ENCODE measurements around the gene FBXO11.

FBXO11 gene

GRCh38 chr2:47809903-47810302, 96.4 kb downstream of the FBXO11 start:
- DNase-seq (ENCODE audit: low read depth in 1 of 2, low spot score in 1 of 2): no peak
- no peak for TF ChIP-seq JUND (IDR thresholded peaks at IDR 0.05; ENCODE audit: low read depth)
- in situ Hi-C loops (cut with HindIII; ENCODE audit: low pct_unique_long_range_greater_than_20kb, low sequenced_read_pairs): no loop called here

DNA sequence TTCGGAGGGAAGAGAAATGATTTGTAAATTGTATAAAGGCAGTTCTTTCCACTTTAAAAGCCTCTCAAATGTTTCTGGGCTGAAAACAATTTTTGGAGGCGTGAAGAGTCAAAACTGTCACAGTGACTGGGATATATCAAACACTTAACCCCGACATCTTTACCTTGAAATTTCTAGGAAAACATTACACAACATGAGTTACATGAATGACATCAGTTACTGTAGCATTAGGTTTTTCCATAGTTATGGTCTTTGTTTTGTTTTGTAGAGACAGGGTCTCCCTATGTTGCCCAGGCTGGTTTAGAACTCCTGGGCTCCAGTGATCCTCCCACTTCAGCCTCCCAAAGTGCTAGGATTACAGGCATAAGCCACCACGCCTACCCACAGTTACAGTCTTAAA, 97.7 kb downstream of the FBXO11 start:
- TF ChIP-seq JUND (IDR thresholded peaks at IDR 0.05; ENCODE audit: low read depth): no peak
- no peak for DNase-seq (ENCODE audit: low read depth in 1 of 2, low spot score in 1 of 2)
- in situ Hi-C loops (cut with HindIII; ENCODE audit: low pct_unique_long_range_greater_than_20kb, low sequenced_read_pairs): no loop called here

DNA sequence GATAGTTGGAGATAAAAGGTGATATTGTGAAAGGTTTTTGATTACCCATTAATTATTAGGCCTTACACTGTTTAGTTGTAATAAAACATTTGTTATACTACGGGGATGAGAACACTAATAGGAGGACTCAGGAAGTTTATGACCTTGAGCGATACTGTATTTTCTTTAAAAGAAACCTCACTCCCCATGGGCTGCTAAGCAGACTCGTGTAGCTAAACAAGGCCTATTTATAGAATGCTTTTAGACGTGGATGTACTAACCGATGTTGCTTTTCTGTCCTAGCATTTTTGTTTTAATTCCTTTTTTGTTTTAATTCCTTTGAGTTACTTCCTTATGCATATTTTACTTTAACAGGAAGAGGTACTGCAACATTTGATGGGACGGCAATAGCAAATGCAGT, 100.4 kb downstream of the FBXO11 start:
- TF ChIP-seq JUND (IDR thresholded peaks at IDR 0.05; ENCODE audit: low read depth): no peak
- in situ Hi-C loops (cut with HindIII; ENCODE audit: low pct_unique_long_range_greater_than_20kb, low sequenced_read_pairs): no loop called here
- DNase-seq (ENCODE audit: low read depth in 1 of 2, low spot score in 1 of 2): no peak

- in situ Hi-C loops (cut with HindIII; ENCODE audit: low pct_unique_long_range_greater_than_20kb, low sequenced_read_pairs): no loop called here
- TF ChIP-seq JUND (IDR thresholded peaks at IDR 0.05; ENCODE audit: low read depth): no peak
- DNase-seq (ENCODE audit: low read depth in 1 of 2, low spot score in 1 of 2): no peak
Measured at GRCh38 chr2:47803770-47804169, 102.5 kb downstream of the FBXO11 start.

DNA sequence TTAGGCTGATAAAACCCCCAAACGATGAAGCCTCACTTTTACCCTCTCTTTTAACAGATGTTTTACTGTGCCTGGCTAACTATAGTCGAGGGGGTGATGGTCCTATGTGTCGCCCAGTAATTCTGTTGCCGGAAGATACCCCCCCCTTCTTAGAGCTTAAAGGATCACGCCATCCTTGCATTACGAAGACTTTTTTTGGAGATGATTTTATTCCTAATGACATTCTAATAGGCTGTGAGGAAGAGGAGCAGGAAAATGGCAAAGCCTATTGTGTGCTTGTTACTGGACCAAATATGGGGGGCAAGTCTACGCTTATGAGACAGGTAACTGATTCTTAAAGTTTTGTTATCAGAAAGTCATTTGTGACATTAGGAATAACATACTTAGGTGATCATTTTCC, 102.9 kb downstream of the FBXO11 start:
- in situ Hi-C loops (cut with HindIII; ENCODE audit: low pct_unique_long_range_greater_than_20kb, low sequenced_read_pairs): no loop called here
- no peak for TF ChIP-seq JUND (IDR thresholded peaks at IDR 0.05; ENCODE audit: low read depth)
- DNase-seq (ENCODE audit: low read depth in 1 of 2, low spot score in 1 of 2): no peak

DNA sequence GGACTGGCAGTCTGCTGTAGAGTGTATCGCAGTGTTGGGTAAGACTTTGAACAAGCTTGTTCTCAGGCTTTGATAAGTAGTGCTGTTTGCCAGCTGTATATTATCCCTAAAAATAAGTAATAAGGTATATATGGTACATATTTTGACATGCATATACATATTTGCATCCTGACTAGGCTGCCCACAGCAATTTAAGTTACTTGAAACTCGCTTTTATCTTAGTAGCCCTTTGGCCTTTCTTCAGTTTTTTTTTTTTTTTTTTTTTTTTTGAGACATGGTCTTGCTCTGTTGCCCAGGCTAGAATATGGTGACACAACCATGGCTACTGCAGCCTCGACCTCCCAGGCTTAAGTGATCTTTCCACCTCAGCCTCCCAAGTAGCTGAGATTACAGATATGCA, 105.2 kb downstream of the FBXO11 start:
- DNase-seq (ENCODE audit: low read depth in 1 of 2, low spot score in 1 of 2): no peak
- in situ Hi-C loops (cut with HindIII; ENCODE audit: low pct_unique_long_range_greater_than_20kb, low sequenced_read_pairs): no loop called here
- TF ChIP-seq JUND (IDR thresholded peaks at IDR 0.05; ENCODE audit: low read depth): no peak

- no peak for TF ChIP-seq JUND (IDR thresholded peaks at IDR 0.05; ENCODE audit: low read depth)
- no peak for DNase-seq (ENCODE audit: low read depth in 1 of 2, low spot score in 1 of 2)
- in situ Hi-C loops (cut with HindIII; ENCODE audit: low pct_unique_long_range_greater_than_20kb, low sequenced_read_pairs): no loop called here
Measured at GRCh38 chr2:47799031-47799609, 107.2 kb downstream of the FBXO11 start.

- no peak for DNase-seq (ENCODE audit: low read depth in 1 of 2, low spot score in 1 of 2)
Measured at GRCh38 chr2:47798631-47799030, 107.7 kb downstream of the FBXO11 start.

DNA sequence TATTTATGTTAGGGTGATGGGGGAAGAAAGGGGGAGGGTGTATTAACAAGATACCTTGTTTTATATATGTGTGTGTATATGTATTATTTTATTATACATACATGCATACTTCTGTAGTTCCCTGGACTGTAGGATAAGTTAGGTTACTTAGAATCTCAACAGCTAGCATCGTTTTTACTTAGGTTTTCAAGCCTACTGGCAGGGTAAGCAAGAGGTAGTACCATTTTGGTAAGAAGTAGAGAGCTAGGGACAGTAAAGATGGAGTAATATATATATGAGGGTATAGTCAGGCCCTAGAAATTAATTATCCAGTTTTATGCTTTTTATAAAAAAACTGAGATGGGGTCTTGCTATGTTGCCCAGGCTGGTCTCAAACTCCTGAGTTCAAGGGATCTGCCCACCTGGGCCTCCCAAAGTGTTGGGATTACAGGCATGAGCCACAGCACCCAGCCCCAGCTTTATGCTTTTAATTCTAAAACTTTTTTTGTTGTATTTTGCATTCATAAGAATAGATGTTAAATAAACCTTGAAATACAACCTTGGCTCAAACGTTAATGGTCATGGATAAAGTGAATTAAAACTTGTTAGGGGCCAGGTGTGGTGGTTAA, 110.1 kb downstream of the FBXO11 start:
- in situ Hi-C loops (cut with HindIII; ENCODE audit: low pct_unique_long_range_greater_than_20kb, low sequenced_read_pairs): no loop called here
- DNase-seq (ENCODE audit: low read depth in 1 of 2, low spot score in 1 of 2): no peak
- TF ChIP-seq JUND (IDR thresholded peaks at IDR 0.05; ENCODE audit: low read depth): no peak

More at GRCh38 chr2:47798631-47799030, 107.7 kb downstream of the FBXO11 start:
- in situ Hi-C loops (cut with HindIII; ENCODE audit: low pct_unique_long_range_greater_than_20kb, low sequenced_read_pairs): no loop called here
- no peak for TF ChIP-seq JUND (IDR thresholded peaks at IDR 0.05; ENCODE audit: low read depth)

DNA sequence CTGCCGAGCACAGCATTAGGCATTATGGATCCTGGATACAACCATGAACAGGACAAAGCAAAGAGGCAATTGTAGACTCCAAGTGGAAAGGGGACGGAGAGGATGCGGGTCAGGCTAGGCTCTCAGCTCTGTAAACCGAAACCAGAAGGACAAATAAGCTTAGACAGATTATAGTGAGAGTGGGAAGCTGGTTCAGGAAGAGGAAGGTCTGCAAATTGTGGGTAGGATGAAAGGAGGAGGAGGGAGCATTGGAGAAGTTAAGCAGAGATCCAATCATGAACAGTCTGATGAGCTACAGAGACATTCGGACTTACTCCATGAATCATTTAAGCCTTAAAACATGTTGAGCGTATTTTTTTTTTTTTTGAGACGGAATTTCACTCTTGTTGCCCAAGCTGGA, 120.3 kb downstream of the FBXO11 start:
- DNase-seq (ENCODE audit: low read depth in 1 of 2, low spot score in 1 of 2): peak in 1 of 2 experiments; percentile 29
- no peak for TF ChIP-seq JUND (IDR thresholded peaks at IDR 0.05; ENCODE audit: low read depth)
- in situ Hi-C loops (cut with HindIII; ENCODE audit: low pct_unique_long_range_greater_than_20kb, low sequenced_read_pairs): no loop called here

DNA sequence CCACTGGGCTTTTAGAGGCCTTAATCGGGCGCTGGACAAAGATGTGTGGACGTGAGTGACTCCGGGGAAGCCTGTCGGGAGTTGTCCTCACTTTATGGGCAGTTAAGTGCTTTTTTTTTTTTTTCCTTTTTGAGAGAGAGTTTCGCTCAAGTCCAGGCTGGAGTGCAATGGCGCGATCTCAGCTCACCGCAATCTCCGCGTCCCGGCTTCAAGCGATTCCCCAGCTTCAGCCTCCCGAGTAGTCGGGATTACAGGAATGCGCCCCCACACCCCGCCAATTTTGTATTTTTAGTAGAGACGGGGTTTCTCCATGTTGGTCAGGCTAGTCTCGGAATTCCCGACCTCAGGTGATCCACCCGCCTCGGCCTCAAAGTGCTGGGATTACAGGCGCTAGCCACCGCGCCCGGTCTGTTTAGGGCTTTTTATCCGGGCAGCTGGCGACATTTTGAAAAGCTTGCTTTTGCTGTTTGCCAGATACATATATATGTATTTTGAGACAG, 121.9 kb downstream of the FBXO11 start:
- no peak for DNase-seq (ENCODE audit: low read depth in 1 of 2, low spot score in 1 of 2)
- TF ChIP-seq JUND (IDR thresholded peaks at IDR 0.05; ENCODE audit: low read depth): no peak
- in situ Hi-C loops (cut with HindIII; ENCODE audit: low pct_unique_long_range_greater_than_20kb, low sequenced_read_pairs): no loop called here

DNA sequence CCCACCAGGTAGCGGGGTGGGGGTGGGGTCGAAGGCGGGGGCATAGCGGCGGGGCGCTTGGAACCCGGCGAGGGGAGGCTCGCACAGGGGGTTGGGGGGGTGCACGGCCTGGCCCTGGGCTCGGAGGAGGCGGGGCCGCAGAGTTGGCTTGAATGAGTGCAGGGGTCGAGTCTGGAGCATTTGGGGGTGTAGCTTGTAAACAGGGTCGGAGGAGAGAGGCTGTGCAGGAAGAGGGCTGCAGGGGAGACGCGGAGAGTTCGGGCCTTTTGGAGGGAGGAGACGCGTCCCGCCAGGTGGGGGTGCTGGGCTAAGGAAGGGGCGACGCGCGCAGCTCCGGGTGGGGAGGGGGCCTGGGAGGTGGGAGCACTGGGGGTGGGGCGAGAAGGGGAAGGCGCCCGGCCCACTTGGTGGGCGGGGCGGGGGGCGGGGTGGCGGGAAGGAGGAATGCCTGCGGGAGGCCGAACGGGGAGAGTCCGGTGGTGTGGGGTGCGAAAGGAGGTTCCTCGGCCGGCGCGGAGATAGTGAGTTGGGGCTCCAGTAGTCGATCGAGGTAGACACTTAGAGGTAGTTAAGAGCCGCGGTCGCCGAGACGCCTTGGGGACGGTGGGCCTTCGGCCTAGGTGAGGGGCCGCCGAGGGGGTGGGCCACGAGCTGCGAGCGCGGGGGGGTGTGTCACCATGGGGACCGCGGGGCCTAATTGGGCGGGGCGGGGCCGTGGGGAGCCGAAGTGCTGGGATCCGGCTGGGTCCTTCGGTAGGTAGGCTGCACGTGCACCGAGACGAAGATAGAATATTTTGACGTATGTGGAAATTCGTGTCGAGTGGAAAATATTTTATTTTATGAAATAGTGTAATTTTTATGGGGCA, 122.6 kb downstream of the FBXO11 start:
- peak; percentile 66 to 78 for DNase-seq (ENCODE audit: low read depth in 1 of 2, low spot score in 1 of 2)
- no peak for TF ChIP-seq JUND (IDR thresholded peaks at IDR 0.05; ENCODE audit: low read depth)
- in situ Hi-C loops (cut with HindIII; ENCODE audit: low pct_unique_long_range_greater_than_20kb, low sequenced_read_pairs): no loop called here
